HG03558 (cell line): ENCODE data around the gene UBTD2.
A peak's percentile ranks its signal among the peaks of the same experiment; 100 is the strongest.

Experiments used
- ATAC-seq: cut with Tn5 transposase; IDR thresholded peaks from one replicate; pipeline ENCODE4 v1.9.1; 2021; ENCODE audit warnings: moderate number of reproducible peaks; ENCODE audit not compliant: unreplicated experiment; ENCODE audit errors: extremely low read depth

UBTD2 gene

GRCh38 chr5:172173564-172174153 lies 109.9 kb downstream of the UBTD2 start:
- ATAC-seq = no peak

- ATAC-seq = no peak
Observed at GRCh38 chr5:172172912-172173563, 110.5 kb downstream of the UBTD2 start.

DNA sequence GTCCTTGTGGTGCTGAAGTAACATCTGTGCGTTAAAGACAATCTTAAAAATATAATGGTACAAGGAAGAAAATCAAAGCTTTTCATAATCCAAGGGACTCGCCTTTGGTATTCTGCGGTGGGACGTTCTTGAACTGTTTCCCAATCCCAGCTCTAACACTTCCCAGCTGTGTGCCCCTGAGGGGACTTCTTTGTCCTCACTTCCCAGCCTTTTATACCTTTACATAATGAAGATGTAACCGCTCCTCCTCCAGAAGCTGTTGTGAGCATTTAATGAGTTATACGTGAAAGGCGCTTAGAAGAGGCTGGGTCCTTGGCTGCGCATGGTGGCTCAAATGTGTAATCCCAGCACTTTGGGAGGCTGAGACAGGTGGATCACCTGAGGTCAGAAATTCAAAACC lies 112.4 kb downstream of the UBTD2 start:
- no peak for ATAC-seq

GRCh38 chr5:172170251-172170701 lies 113.3 kb downstream of the UBTD2 start:
- no peak for ATAC-seq

- ATAC-seq = no peak
Observed at GRCh38 chr5:172169216-172169615, 114.3 kb downstream of the UBTD2 start.

DNA sequence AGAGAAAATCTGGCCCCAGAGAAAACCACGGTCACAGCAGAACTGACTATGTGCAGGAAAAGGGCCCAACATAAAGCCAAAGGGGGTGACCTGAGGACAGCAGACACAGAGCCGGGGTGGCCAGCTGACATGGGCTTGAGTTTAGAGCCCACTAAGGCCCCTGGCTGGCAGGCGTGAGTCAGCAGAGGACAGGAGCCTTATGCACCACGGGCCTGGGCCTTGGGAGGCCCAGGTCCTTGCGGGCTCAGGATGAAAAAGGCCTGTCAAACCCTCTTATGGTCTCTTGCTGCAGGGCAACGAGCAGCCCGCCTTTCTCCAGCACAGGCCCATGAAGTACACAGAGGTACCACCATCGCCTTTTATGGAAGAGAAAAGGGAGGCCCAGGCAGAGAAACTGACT lies 115.3 kb downstream of the UBTD2 start:
- no peak for ATAC-seq

- ATAC-seq = no peak
Observed at GRCh38 chr5:172167895-172168294, 115.7 kb downstream of the UBTD2 start.

- no peak for ATAC-seq
Observed at GRCh38 chr5:172166030-172166826, 117.3 kb downstream of the UBTD2 start.

GRCh38 chr5:172165465-172165864 lies 118.1 kb downstream of the UBTD2 start:
- ATAC-seq = peak; percentile 61

GRCh38 chr5:172164769-172165212 lies 118.8 kb downstream of the UBTD2 start:
- no peak for ATAC-seq

DNA sequence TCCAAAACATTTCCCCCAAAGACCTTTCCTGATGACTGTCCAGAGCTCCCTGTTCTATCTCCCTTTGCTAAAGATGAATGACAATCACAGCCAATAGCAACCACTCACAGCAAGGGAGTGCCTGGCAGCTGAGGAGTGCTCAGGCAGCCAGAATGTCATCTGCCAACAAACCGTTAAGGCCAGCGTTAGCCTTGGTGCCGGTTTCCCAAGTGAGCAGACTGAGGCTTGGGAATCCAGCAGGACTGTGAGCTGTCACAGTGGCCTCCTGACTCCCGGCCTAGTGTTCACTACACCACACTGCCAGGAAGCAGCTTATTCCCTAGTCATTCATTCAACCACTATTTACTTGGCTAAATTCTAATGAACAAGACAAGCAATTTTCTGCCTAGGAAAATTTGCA lies 120.2 kb downstream of the UBTD2 start:
- no peak for ATAC-seq

- no peak for ATAC-seq
Observed at GRCh38 chr5:172162987-172163343, 120.6 kb downstream of the UBTD2 start.

- no peak for ATAC-seq
Observed at GRCh38 chr5:172162323-172162986, 121.1 kb downstream of the UBTD2 start.

DNA sequence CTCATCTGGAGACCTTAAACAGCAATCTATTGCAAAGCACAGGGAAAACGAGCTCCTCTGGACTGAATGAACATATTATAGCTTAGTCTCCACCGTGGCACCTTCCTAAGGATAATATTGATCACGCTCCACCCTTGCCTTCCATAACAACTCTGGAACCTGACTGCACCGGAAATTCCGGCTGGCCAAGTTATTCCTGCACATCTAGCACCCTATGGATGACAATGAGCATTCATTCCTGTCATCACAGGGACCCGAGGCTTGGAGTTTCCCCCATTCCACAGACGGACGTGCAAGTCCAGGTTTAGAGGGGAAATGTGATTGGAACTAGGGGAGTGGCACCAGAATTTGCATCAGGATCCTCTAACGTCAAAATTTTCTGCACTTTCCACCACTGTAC lies 123.1 kb downstream of the UBTD2 start:
- ATAC-seq = no peak
